Melanocyte of skin (primary cell): ENCODE results near the gene MYO5C. TPM values are rescaled to one million over a fixed set of nuclear protein-coding genes. Genes with fewer than 3 reads are reported as not detected.

Source experiments
- small RNA-seq, 2 donors: library from RNA; depleted of rRNA; stranded (forward); fragments of <200 nt; gene quantifications; one replicate each; pipeline ENCODE3, GENCODE V24; 2012
- total RNA-seq, 2 donors: library from RNA; depleted of rRNA; stranded (reverse); fragments of >200 nt; gene quantifications; 2 replicates each; pipeline ENCODE4 v1.2.3, GENCODE V29; 2012

The MYO5C gene, protein sequence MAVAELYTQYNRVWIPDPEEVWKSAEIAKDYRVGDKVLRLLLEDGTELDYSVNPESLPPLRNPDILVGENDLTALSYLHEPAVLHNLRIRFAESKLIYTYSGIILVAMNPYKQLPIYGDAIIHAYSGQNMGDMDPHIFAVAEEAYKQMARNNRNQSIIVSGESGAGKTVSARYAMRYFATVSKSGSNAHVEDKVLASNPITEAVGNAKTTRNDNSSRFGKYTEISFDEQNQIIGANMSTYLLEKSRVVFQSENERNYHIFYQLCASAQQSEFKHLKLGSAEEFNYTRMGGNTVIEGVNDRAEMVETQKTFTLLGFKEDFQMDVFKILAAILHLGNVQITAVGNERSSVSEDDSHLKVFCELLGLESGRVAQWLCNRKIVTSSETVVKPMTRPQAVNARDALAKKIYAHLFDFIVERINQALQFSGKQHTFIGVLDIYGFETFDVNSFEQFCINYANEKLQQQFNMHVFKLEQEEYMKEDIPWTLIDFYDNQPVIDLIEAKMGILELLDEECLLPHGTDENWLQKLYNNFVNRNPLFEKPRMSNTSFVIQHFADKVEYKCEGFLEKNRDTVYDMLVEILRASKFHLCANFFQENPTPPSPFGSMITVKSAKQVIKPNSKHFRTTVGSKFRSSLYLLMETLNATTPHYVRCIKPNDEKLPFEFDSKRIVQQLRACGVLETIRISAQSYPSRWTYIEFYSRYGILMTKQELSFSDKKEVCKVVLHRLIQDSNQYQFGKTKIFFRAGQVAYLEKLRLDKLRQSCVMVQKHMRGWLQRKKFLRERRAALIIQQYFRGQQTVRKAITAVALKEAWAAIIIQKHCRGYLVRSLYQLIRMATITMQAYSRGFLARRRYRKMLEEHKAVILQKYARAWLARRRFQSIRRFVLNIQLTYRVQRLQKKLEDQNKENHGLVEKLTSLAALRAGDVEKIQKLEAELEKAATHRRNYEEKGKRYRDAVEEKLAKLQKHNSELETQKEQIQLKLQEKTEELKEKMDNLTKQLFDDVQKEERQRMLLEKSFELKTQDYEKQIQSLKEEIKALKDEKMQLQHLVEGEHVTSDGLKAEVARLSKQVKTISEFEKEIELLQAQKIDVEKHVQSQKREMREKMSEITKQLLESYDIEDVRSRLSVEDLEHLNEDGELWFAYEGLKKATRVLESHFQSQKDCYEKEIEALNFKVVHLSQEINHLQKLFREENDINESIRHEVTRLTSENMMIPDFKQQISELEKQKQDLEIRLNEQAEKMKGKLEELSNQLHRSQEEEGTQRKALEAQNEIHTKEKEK (N-terminal part only)
- total RNA-seq: under 1 TPM; 0.33 to 0.69 TPM

DNA sequence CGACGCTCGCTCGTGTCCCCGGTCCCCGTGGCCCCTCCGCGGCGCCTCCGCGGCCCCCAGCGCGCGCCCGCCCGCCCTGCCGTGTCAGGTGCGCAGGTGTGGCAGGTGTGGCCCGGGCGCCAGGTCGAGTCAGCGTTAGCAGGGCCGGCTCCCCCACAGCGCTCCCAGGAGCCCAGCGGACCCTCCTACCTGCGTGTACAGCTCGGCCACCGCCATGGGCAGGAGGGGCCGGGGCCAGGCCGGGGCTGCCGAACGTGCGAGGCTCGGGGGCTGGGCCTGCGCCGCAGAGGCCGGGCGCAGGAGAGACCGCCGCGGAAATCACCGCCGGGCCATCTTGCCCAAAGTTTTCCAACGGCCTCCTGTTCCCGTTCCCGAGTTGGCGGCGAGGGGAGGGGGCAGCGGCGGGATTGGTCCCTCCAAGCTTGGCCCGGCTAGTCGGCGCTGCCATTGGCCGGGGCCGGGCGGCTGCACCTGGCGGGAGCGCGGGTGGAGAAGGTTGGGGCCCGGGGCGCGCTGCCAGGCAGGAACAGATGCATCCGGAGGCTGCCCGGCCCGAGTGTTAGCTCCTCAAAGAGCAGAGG is at the start of gene MYO5C:
Gene MYO5C, minus strand, starts transcription at position 384 of the 581 bp plus-strand sequence. Its CDS starts 168 bp downstream, at position 216.

DNA sequence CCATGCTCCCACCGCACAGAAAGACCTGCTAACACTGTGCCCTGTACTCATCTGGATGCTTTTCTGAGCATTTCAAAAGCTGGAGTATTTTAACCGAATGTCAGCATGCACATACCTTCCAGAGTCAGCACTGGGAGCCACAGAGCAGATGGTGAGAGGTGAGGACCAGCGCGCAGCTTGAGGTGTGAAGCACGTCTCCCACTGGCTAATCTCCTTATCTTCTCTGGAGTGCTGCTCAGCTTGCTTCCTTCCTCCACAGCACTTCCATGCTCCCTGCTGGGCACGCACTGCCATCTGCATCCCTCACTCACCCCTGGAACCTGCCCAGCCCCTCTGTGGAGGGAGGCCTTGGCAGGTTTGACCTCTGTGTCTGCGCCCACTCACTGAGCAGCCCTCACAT is 104.4 kb downstream of the MYO5C start, which contains the start of gene GNB5:
Gene GNB5, minus strand, starts transcription at position 186 of the 400 bp plus-strand sequence. CDS start 6,716 bp downstream, outside the sequence.

Small RNA genes within 50 kb of the gene (small RNA-seq; reads per million reads assigned to genes)
- gene MIR1266 (0 to 0.17 reads per million in 2 donors), gene RF00019 (0 reads per million in 2 donors)

Other genes with a start within 250 kb of the MYO5C start
- gene BCL2L10, start 183.0 kb downstream of the MYO5C start, total RNA-seq: not detected
- 10 to 100 TPM; 21.7 to 23.6 TPM for gene GNB5, start 104.4 kb downstream of the MYO5C start, total RNA-seq
- 100 to 1,000 TPM; 335 to 399 TPM for gene MYO5A, start 233.1 kb upstream of the MYO5C start, total RNA-seq